ENCODE measurements around the gene ELMOD3.

DNA sequence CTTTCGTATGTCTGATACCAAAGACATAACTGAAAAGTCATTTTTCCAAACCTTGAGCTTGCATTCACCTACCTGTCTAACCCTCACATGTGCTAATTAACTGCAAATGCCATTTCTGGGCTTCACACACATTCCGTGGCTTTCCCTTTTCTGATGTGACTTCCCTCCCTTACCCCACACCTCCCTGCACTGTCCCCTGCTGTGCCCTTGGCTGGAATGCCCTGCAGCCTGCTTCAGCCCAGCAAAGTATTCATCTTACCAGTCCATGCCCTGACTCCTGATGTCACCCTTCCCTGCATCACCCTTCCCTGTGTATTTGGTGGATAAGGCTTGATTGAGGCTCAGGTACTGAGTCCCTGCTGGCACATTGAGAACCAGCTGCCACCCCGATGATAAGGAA lies 12.4 kb upstream of the ELMOD3 start:
- TF ChIP-seq, protein P1, sequence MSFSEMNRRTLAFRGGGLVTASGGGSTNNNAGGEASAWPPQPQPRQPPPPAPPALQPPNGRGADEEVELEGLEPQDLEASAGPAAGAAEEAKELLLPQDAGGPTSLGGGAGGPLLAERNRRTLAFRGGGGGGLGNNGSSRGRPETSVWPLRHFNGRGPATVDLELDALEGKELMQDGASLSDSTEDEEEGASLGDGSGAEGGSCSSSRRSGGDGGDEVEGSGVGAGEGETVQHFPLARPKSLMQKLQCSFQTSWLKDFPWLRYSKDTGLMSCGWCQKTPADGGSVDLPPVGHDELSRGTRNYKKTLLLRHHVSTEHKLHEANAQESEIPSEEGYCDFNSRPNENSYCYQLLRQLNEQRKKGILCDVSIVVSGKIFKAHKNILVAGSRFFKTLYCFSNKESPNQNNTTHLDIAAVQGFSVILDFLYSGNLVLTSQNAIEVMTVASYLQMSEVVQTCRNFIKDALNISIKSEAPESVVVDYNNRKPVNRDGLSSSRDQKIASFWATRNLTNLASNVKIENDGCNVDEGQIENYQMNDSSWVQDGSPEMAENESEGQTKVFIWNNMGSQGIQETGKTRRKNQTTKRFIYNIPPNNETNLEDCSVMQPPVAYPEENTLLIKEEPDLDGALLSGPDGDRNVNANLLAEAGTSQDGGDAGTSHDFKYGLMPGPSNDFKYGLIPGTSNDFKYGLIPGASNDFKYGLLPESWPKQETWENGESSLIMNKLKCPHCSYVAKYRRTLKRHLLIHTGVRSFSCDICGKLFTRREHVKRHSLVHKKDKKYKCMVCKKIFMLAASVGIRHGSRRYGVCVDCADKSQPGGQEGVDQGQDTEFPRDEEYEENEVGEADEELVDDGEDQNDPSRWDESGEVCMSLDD (tag by site-specific recombination; IDR thresholded peaks at IDR 0.05): no peak
- TF ChIP-seq ZNF600 (tag by site-specific recombination; IDR thresholded peaks at IDR 0.05) (no peak), ZNF24 (tag by site-specific recombination; IDR thresholded peaks at IDR 0.05) (no peak), HOXA7 (CRISPR knock-in tag; IDR thresholded peaks at IDR 0.05; ENCODE audit: borderline replicate concordance) (no peak), ZNF670 (tag by site-specific recombination; IDR thresholded peaks at IDR 0.05; ENCODE audit: low read depth) (no peak)
- TF ChIP-seq, protein P2, sequence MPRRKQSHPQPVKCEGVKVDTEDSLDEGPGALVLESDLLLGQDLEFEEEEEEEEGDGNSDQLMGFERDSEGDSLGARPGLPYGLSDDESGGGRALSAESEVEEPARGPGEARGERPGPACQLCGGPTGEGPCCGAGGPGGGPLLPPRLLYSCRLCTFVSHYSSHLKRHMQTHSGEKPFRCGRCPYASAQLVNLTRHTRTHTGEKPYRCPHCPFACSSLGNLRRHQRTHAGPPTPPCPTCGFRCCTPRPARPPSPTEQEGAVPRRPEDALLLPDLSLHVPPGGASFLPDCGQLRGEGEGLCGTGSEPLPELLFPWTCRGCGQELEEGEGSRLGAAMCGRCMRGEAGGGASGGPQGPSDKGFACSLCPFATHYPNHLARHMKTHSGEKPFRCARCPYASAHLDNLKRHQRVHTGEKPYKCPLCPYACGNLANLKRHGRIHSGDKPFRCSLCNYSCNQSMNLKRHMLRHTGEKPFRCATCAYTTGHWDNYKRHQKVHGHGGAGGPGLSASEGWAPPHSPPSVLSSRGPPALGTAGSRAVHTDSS (tag by site-specific recombination; IDR thresholded peaks at IDR 0.05): no peak
- TF ChIP-seq, protein P3, sequence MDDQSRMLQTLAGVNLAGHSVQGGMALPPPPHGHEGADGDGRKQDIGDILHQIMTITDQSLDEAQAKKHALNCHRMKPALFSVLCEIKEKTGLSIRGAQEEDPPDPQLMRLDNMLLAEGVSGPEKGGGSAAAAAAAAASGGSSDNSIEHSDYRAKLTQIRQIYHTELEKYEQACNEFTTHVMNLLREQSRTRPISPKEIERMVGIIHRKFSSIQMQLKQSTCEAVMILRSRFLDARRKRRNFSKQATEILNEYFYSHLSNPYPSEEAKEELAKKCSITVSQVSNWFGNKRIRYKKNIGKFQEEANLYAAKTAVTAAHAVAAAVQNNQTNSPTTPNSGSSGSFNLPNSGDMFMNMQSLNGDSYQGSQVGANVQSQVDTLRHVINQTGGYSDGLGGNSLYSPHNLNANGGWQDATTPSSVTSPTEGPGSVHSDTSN (CRISPR knock-in tag; IDR thresholded peaks at IDR 0.05): no peak
- TF ChIP-seq, protein P4, sequence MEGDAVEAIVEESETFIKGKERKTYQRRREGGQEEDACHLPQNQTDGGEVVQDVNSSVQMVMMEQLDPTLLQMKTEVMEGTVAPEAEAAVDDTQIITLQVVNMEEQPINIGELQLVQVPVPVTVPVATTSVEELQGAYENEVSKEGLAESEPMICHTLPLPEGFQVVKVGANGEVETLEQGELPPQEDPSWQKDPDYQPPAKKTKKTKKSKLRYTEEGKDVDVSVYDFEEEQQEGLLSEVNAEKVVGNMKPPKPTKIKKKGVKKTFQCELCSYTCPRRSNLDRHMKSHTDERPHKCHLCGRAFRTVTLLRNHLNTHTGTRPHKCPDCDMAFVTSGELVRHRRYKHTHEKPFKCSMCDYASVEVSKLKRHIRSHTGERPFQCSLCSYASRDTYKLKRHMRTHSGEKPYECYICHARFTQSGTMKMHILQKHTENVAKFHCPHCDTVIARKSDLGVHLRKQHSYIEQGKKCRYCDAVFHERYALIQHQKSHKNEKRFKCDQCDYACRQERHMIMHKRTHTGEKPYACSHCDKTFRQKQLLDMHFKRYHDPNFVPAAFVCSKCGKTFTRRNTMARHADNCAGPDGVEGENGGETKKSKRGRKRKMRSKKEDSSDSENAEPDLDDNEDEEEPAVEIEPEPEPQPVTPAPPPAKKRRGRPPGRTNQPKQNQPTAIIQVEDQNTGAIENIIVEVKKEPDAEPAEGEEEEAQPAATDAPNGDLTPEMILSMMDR (tag by site-specific recombination; IDR thresholded peaks at IDR 0.05): no peak
- TF ChIP-seq, protein P5, sequence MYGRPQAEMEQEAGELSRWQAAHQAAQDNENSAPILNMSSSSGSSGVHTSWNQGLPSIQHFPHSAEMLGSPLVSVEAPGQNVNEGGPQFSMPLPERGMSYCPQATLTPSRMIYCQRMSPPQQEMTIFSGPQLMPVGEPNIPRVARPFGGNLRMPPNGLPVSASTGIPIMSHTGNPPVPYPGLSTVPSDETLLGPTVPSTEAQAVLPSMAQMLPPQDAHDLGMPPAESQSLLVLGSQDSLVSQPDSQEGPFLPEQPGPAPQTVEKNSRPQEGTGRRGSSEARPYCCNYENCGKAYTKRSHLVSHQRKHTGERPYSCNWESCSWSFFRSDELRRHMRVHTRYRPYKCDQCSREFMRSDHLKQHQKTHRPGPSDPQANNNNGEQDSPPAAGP (tag by site-specific recombination; IDR thresholded peaks at IDR 0.05): no peak

Measured in HEK293 (cell line).